Mesendoderm (in vitro differentiated cells): ENCODE measurements around the gene ABAT.

Experiments
- DNase-seq: peaks from one replicate; pipeline ENCODE4 v3.0.0; 2013
- H2AK5ac ChIP-seq: 2 replicates; pipeline ENCODE4 v1.6.1; 2013; ENCODE audit warnings: low read length, inconsistent platforms
- H2BK120ac ChIP-seq: 2 replicates; pipeline ENCODE4 v1.6.1; 2013; ENCODE audit warnings: low read depth, mild to moderate bottlenecking, low read length, moderate library complexity, mixed read lengths
- H2BK15ac ChIP-seq: replicated peaks from 2 replicates; pipeline ENCODE4 v1.6.1; 2013; ENCODE audit warnings: low read depth, mild to moderate bottlenecking, moderate library complexity
- H2BK5ac ChIP-seq: 2 replicates; pipeline ENCODE4 v1.6.1; 2013; ENCODE audit warnings: low read length, inconsistent platforms
- H3K18ac ChIP-seq: 2 replicates; pipeline ENCODE4 v1.6.1; 2013; ENCODE audit warnings: mild to moderate bottlenecking, low read length, mixed read lengths
- H3K23ac ChIP-seq: one replicate; pipeline ENCODE4 v1.6.1; 2013; ENCODE audit warnings: low read length
- H3K27ac ChIP-seq: 2 replicates; pipeline ENCODE4 v1.5.1; 2013; ENCODE audit warnings: low read depth, mild to moderate bottlenecking, inconsistent platforms, low read length, moderate library complexity
- H3K27me3 ChIP-seq: 2 replicates; pipeline ENCODE4 v1.6.1; 2013; ENCODE audit warnings: low read length, control low read depth, mild to moderate bottlenecking, inconsistent platforms; ENCODE audit not compliant: insufficient read depth, poor library complexity
- H3K36me3 ChIP-seq: 2 replicates; pipeline ENCODE4 v1.6.1; 2013; ENCODE audit warnings: low read length, inconsistent platforms; ENCODE audit not compliant: control insufficient read depth, insufficient read depth
- H3K4ac ChIP-seq: one replicate; pipeline ENCODE4 v1.6.1; 2013; ENCODE audit warnings: low read depth, mild to moderate bottlenecking, low read length, moderate library complexity
- H3K4me1 ChIP-seq: 2 replicates; pipeline ENCODE4 v1.6.1; 2013; ENCODE audit warnings: low read depth, low read length, inconsistent platforms; ENCODE audit not compliant: control insufficient read depth
- H3K4me2 ChIP-seq: 2 replicates; pipeline ENCODE4 v1.6.1; 2013; ENCODE audit warnings: low read length
- H3K4me3 ChIP-seq: 2 replicates; pipeline ENCODE4 v1.5.1; 2013; ENCODE audit warnings: mild to moderate bottlenecking, low read length
- H3K56ac ChIP-seq: one replicate; pipeline ENCODE4 v1.6.1; 2013; ENCODE audit warnings: low read length
- H3K79me1 ChIP-seq: 2 replicates; pipeline ENCODE4 v1.6.1; 2013; ENCODE audit warnings: low read length, inconsistent platforms
- H3K79me2 ChIP-seq: 2 replicates; pipeline ENCODE4 v1.6.1; 2013; ENCODE audit warnings: mild to moderate bottlenecking, low read length; ENCODE audit not compliant: control insufficient read depth, insufficient read depth
- H3K9ac ChIP-seq: 2 replicates; pipeline ENCODE4 v1.6.1; 2013; ENCODE audit warnings: low read length, inconsistent platforms
- H4K5ac ChIP-seq: one replicate; pipeline ENCODE4 v1.6.1; 2013; ENCODE audit warnings: low read length
- H4K8ac ChIP-seq: one replicate; pipeline ENCODE4 v1.6.1; 2013; ENCODE audit warnings: low read depth, mild to moderate bottlenecking, control low read depth, low read length, moderate library complexity
- WGBS: extraction: QIAGEN DNeasy Blood & Tissue Kit; methylation state at CpG from one replicate; pipeline ENCODE4 v1.1.7; 2013; ENCODE audit warnings: low lambda C conversion rate, missing lambda C conversion rate; ENCODE audit not compliant: insufficient coverage; ENCODE audit errors: extremely low coverage; 5-methylcytosine and 5-hydroxymethylcytosine counted together

ABAT gene

GRCh38 chr16:8639694-8640093, 34.7 kb upstream of the ABAT start:
- H3K4ac ChIP-seq = no peak overlapping the region
- peaks cover 34% of the 10 kb centered on the region for H3K36me3 ChIP-seq
- no peak for DNase-seq
- no peak overlapping the region for H4K5ac ChIP-seq
- H2AK5ac ChIP-seq = no peak overlapping the region
- H3K18ac ChIP-seq = no peak overlapping the region
- H3K27me3 ChIP-seq = no peaks in the 10 kb centered on the region
- no peak overlapping the region for H2BK15ac ChIP-seq
- H2BK120ac ChIP-seq = no peak overlapping the region
- H3K79me2 ChIP-seq = no peaks in the 10 kb centered on the region
- H4K8ac ChIP-seq = no peak overlapping the region
- H3K9ac ChIP-seq = no peak overlapping the region
- WGBS = no CpG with 5 or more reads among the region's 13 CpGs
- H3K79me1 ChIP-seq = no peaks in the 10 kb centered on the region
- H2BK5ac ChIP-seq = no peak overlapping the region
- H3K4me3 ChIP-seq = no peak overlapping the region
- H3K23ac ChIP-seq = no peak overlapping the region
- no peak overlapping the region for H3K27ac ChIP-seq
- H3K4me2 ChIP-seq = no peak overlapping the region
- no peaks in the 10 kb centered on the region for H3K4me1 ChIP-seq
- no peak overlapping the region for H3K56ac ChIP-seq

GRCh38 chr16:8641671-8642070, 32.7 kb upstream of the ABAT start:
- Histone ChIP-seq H3K4ac (no peak overlapping the region), H3K36me3 (peaks cover 42% of the 10 kb centered on the region), H2AK5ac (no peak overlapping the region), H3K27me3 (no peaks in the 10 kb centered on the region), H3K9ac (no peak overlapping the region), H2BK120ac (no peak overlapping the region), H4K8ac (no peak overlapping the region), H3K56ac (no peak overlapping the region), H3K4me1 (no peaks in the 10 kb centered on the region), H3K4me2 (no peak overlapping the region), H3K79me2 (no peaks in the 10 kb centered on the region), H4K5ac (no peak overlapping the region), H2BK15ac (no peak overlapping the region), H3K27ac (no peak overlapping the region), H3K79me1 (no peaks in the 10 kb centered on the region), H3K23ac (no peak overlapping the region), H3K18ac (no peak overlapping the region), H3K4me3 (no peak overlapping the region), H2BK5ac (no peak overlapping the region)
- no peak for DNase-seq
- no CpG with 5 or more reads among the region's 9 CpGs for WGBS

GRCh38 chr16:8642146-8642545, 32.3 kb upstream of the ABAT start:
- H3K79me2 ChIP-seq = no peaks in the 10 kb centered on the region
- H2BK120ac ChIP-seq = no peak overlapping the region
- no peak overlapping the region for H4K8ac ChIP-seq
- H2BK15ac ChIP-seq = no peak overlapping the region
- H4K5ac ChIP-seq = no peak overlapping the region
- H3K79me1 ChIP-seq = no peaks in the 10 kb centered on the region
- H3K18ac ChIP-seq = no peak overlapping the region
- H2AK5ac ChIP-seq = no peak overlapping the region
- H3K23ac ChIP-seq = no peak overlapping the region
- DNase-seq = no peak
- no peak overlapping the region for H3K56ac ChIP-seq
- WGBS = no CpG with 5 or more reads among the region's 16 CpGs
- no peak overlapping the region for H2BK5ac ChIP-seq
- H3K4ac ChIP-seq = no peak overlapping the region
- H3K27me3 ChIP-seq = no peaks in the 10 kb centered on the region
- no peak overlapping the region for H3K9ac ChIP-seq
- H3K4me2 ChIP-seq = no peak overlapping the region
- peaks cover 46% of the 10 kb centered on the region for H3K36me3 ChIP-seq
- H3K4me1 ChIP-seq = no peaks in the 10 kb centered on the region
- H3K4me3 ChIP-seq = no peak overlapping the region
- no peak overlapping the region for H3K27ac ChIP-seq

GRCh38 chr16:8644211-8645140, 29.9 kb upstream of the ABAT start:
- no peak for DNase-seq
- Histone ChIP-seq H2AK5ac (no peak overlapping the region), H3K79me2 (no peaks in the 10 kb centered on the region), H3K4me1 (no peaks in the 10 kb centered on the region), H3K36me3 (peaks cover 37% of the 10 kb centered on the region), H3K23ac (no peak overlapping the region), H2BK120ac (no peak overlapping the region), H4K8ac (no peak overlapping the region), H3K4me2 (no peak overlapping the region), H4K5ac (no peak overlapping the region), H3K56ac (no peak overlapping the region), H3K27ac (no peak overlapping the region), H3K79me1 (no peaks in the 10 kb centered on the region), H3K9ac (no peak overlapping the region), H3K18ac (no peak overlapping the region), H3K4me3 (no peak overlapping the region), H3K4ac (no peak overlapping the region), H3K27me3 (no peaks in the 10 kb centered on the region), H2BK15ac (no peak overlapping the region), H2BK5ac (no peak overlapping the region)
- whole genome bisulfite sequencing = no CpG with 5 or more reads among the region's 29 CpGs

- H3K56ac ChIP-seq = no peak overlapping the region
- H4K5ac ChIP-seq = no peak overlapping the region
- no peak overlapping the region for H3K27ac ChIP-seq
- no peak overlapping the region for H3K4ac ChIP-seq
- H2BK120ac ChIP-seq = no peak overlapping the region
- H2AK5ac ChIP-seq = no peak overlapping the region
- H3K23ac ChIP-seq = no peak overlapping the region
- no peak overlapping the region for H3K4me3 ChIP-seq
- no peak overlapping the region for H3K4me2 ChIP-seq
- no peak overlapping the region for H3K9ac ChIP-seq
- H3K18ac ChIP-seq = no peak overlapping the region
- H2BK15ac ChIP-seq = no peak overlapping the region
- no peaks in the 10 kb centered on the region for H3K4me1 ChIP-seq
- no peaks in the 10 kb centered on the region for H3K79me1 ChIP-seq
- H3K27me3 ChIP-seq = no peaks in the 10 kb centered on the region
- H4K8ac ChIP-seq = no peak overlapping the region
- no peak overlapping the region for H2BK5ac ChIP-seq
- no peak for DNase-seq
- H3K79me2 ChIP-seq = no peaks in the 10 kb centered on the region
- peaks cover 37% of the 10 kb centered on the region for H3K36me3 ChIP-seq
- WGBS = no CpG with 5 or more reads among the region's 11 CpGs
Observed at GRCh38 chr16:8645141-8645521, 29.3 kb upstream of the ABAT start.

- no peak overlapping the region for H3K4me2 ChIP-seq
- no peak overlapping the region for H3K27ac ChIP-seq
- H2AK5ac ChIP-seq = no peak overlapping the region
- no peak overlapping the region for H3K9ac ChIP-seq
- no peaks in the 10 kb centered on the region for H3K79me1 ChIP-seq
- H4K8ac ChIP-seq = no peak overlapping the region
- DNase-seq = no peak
- no peaks in the 10 kb centered on the region for H3K79me2 ChIP-seq
- no peak overlapping the region for H3K18ac ChIP-seq
- H3K36me3 ChIP-seq = peaks cover 37% of the 10 kb centered on the region
- H4K5ac ChIP-seq = no peak overlapping the region
- no peaks in the 10 kb centered on the region for H3K27me3 ChIP-seq
- no peak overlapping the region for H2BK120ac ChIP-seq
- no peak overlapping the region for H3K4me3 ChIP-seq
- no peak overlapping the region for H3K4ac ChIP-seq
- H2BK15ac ChIP-seq = no peak overlapping the region
- no peak overlapping the region for H2BK5ac ChIP-seq
- WGBS = no CpG with 5 or more reads among the region's 13 CpGs
- no peaks in the 10 kb centered on the region for H3K4me1 ChIP-seq
- H3K23ac ChIP-seq = no peak overlapping the region
- no peak overlapping the region for H3K56ac ChIP-seq
Observed at GRCh38 chr16:8645831-8646230, 28.6 kb upstream of the ABAT start.
